ENCODE data around the gene MRC1. TPM values are rescaled to one million over a fixed set of nuclear protein-coding genes. Genes with fewer than 3 reads are reported as not detected.

The MRC1 gene
- total RNA-seq, 2 experiments from 2014 or later: 0.06 TPM; not detected in 1

GRCh38 chr10:17814973-17815372 is 5.8 kb downstream of the MRC1 start:
- Mint-ChIP-seq H3K4me3 (no peak overlapping the region), H3K4me1 (peaks cover 2% of the 10 kb centered on the region), H3K9me3 (no peaks in the 10 kb centered on the region), H3K27me3 (peaks cover 33% of the 10 kb centered on the region), H3K27ac (no peak overlapping the region), H3K36me3 (no peaks in the 10 kb centered on the region)
- no peak for DNase-seq

GRCh38 chr10:17816199-17816598 is 7.1 kb downstream of the MRC1 start:
- no peaks in the 10 kb centered on the region for H3K9me3 Mint-ChIP-seq
- H3K27me3 Mint-ChIP-seq: peaks cover 23% of the 10 kb centered on the region
- H3K27ac Mint-ChIP-seq: no peak overlapping the region
- no peak for DNase-seq
- H3K4me3 Mint-ChIP-seq: no peak overlapping the region
- H3K4me1 Mint-ChIP-seq: no peaks in the 10 kb centered on the region
- H3K36me3 Mint-ChIP-seq: no peaks in the 10 kb centered on the region

- no peaks in the 10 kb centered on the region for H3K4me1 Mint-ChIP-seq
- H3K36me3 Mint-ChIP-seq: no peaks in the 10 kb centered on the region
- DNase-seq: no peak
- no peaks in the 10 kb centered on the region for H3K9me3 Mint-ChIP-seq
- no peak overlapping the region for H3K4me3 Mint-ChIP-seq
- H3K27ac Mint-ChIP-seq: no peak overlapping the region
- peaks cover 13% of the 10 kb centered on the region for H3K27me3 Mint-ChIP-seq
Observed at GRCh38 chr10:17817316-17817715, 8.2 kb downstream of the MRC1 start.

- H3K36me3 Mint-ChIP-seq: no peaks in the 10 kb centered on the region
Observed at GRCh38 chr10:17817790-17818189, 8.6 kb downstream of the MRC1 start.

GRCh38 chr10:17819836-17820235 is 10.7 kb downstream of the MRC1 start:
- Mint-ChIP-seq H3K27ac (no peak overlapping the region), H3K4me3 (no peak overlapping the region), H3K4me1 (no peaks in the 10 kb centered on the region), H3K36me3 (no peaks in the 10 kb centered on the region), H3K9me3 (no peaks in the 10 kb centered on the region), H3K27me3 (peaks cover 9% of the 10 kb centered on the region)
- no peak for DNase-seq

More at GRCh38 chr10:17817790-17818189, 8.6 kb downstream of the MRC1 start:
- no peak for DNase-seq
- Mint-ChIP-seq H3K4me1 (no peaks in the 10 kb centered on the region), H3K9me3 (no peaks in the 10 kb centered on the region), H3K27ac (no peak overlapping the region), H3K4me3 (no peak overlapping the region), H3K27me3 (peaks cover 10% of the 10 kb centered on the region)

GRCh38 chr10:17820943-17821342 is 11.8 kb downstream of the MRC1 start:
- DNase-seq: no peak
- H3K27me3 Mint-ChIP-seq: peaks cover 5% of the 10 kb centered on the region
- no peaks in the 10 kb centered on the region for H3K9me3 Mint-ChIP-seq
- no peaks in the 10 kb centered on the region for H3K36me3 Mint-ChIP-seq
- no peak overlapping the region for H3K27ac Mint-ChIP-seq
- H3K4me1 Mint-ChIP-seq: no peaks in the 10 kb centered on the region
- no peak overlapping the region for H3K4me3 Mint-ChIP-seq

GRCh38 chr10:17821893-17822292 is 12.7 kb downstream of the MRC1 start:
- H3K27me3 Mint-ChIP-seq: peaks cover 8% of the 10 kb centered on the region
- no peak for DNase-seq
- no peaks in the 10 kb centered on the region for H3K36me3 Mint-ChIP-seq
- H3K9me3 Mint-ChIP-seq: no peaks in the 10 kb centered on the region
- H3K27ac Mint-ChIP-seq: no peak overlapping the region
- no peak overlapping the region for H3K4me3 Mint-ChIP-seq
- no peaks in the 10 kb centered on the region for H3K4me1 Mint-ChIP-seq

- H3K27me3 Mint-ChIP-seq: peaks cover 13% of the 10 kb centered on the region
- H3K4me1 Mint-ChIP-seq: no peaks in the 10 kb centered on the region
- no peak for DNase-seq
- no peaks in the 10 kb centered on the region for H3K9me3 Mint-ChIP-seq
- H3K27ac Mint-ChIP-seq: no peak overlapping the region
- H3K36me3 Mint-ChIP-seq: no peaks in the 10 kb centered on the region
- no peak overlapping the region for H3K4me3 Mint-ChIP-seq
Observed at GRCh38 chr10:17831341-17831740, 22.2 kb downstream of the MRC1 start.

- no peak for DNase-seq
- H3K4me1 Mint-ChIP-seq: no peaks in the 10 kb centered on the region
- H3K36me3 Mint-ChIP-seq: no peaks in the 10 kb centered on the region
- H3K4me3 Mint-ChIP-seq: no peak overlapping the region
- H3K27ac Mint-ChIP-seq: no peak overlapping the region
- peaks cover 13% of the 10 kb centered on the region for H3K27me3 Mint-ChIP-seq
- no peaks in the 10 kb centered on the region for H3K9me3 Mint-ChIP-seq
Observed at GRCh38 chr10:17831896-17832295, 22.7 kb downstream of the MRC1 start.

GRCh38 chr10:17833656-17834055 is 24.5 kb downstream of the MRC1 start:
- Mint-ChIP-seq H3K4me3 (no peak overlapping the region), H3K9me3 (no peaks in the 10 kb centered on the region), H3K4me1 (no peaks in the 10 kb centered on the region), H3K27ac (no peak overlapping the region), H3K36me3 (no peaks in the 10 kb centered on the region), H3K27me3 (peaks cover 24% of the 10 kb centered on the region)
- DNase-seq: no peak

GRCh38 chr10:17835688-17836087 is 26.5 kb downstream of the MRC1 start:
- H3K9me3 Mint-ChIP-seq: no peaks in the 10 kb centered on the region
- no peaks in the 10 kb centered on the region for H3K36me3 Mint-ChIP-seq
- H3K27ac Mint-ChIP-seq: no peak overlapping the region
- peaks cover 20% of the 10 kb centered on the region for H3K27me3 Mint-ChIP-seq
- no peak for DNase-seq
- H3K4me3 Mint-ChIP-seq: no peak overlapping the region
- H3K4me1 Mint-ChIP-seq: no peaks in the 10 kb centered on the region

GRCh38 chr10:17836942-17837341 is 27.8 kb downstream of the MRC1 start:
- Mint-ChIP-seq H3K4me1 (no peaks in the 10 kb centered on the region), H3K36me3 (no peaks in the 10 kb centered on the region)

GRCh38 chr10:17838080-17838648 is 29.0 kb downstream of the MRC1 start:
- Mint-ChIP-seq H3K4me1 (no peaks in the 10 kb centered on the region), H3K27me3 (peaks cover 20% of the 10 kb centered on the region), H3K4me3 (no peak overlapping the region), H3K9me3 (no peaks in the 10 kb centered on the region), H3K27ac (no peak overlapping the region), H3K36me3 (no peaks in the 10 kb centered on the region)
- no peak for DNase-seq

More at GRCh38 chr10:17836942-17837341, 27.8 kb downstream of the MRC1 start:
- DNase-seq: no peak
- Mint-ChIP-seq H3K27ac (no peak overlapping the region), H3K9me3 (no peaks in the 10 kb centered on the region), H3K27me3 (peaks cover 20% of the 10 kb centered on the region), H3K4me3 (no peak overlapping the region)

GRCh38 chr10:17841050-17841449 is 31.9 kb downstream of the MRC1 start:
- no peak for DNase-seq
- Mint-ChIP-seq H3K4me1 (no peaks in the 10 kb centered on the region), H3K27me3 (peaks cover 15% of the 10 kb centered on the region), H3K27ac (no peak overlapping the region), H3K4me3 (no peak overlapping the region), H3K9me3 (no peaks in the 10 kb centered on the region), H3K36me3 (no peaks in the 10 kb centered on the region)

GRCh38 chr10:17842641-17843040 is 33.5 kb downstream of the MRC1 start:
- H3K9me3 Mint-ChIP-seq: no peaks in the 10 kb centered on the region
- no peak overlapping the region for H3K27ac Mint-ChIP-seq
- H3K4me3 Mint-ChIP-seq: no peak overlapping the region
- H3K27me3 Mint-ChIP-seq: peaks cover 10% of the 10 kb centered on the region
- no peaks in the 10 kb centered on the region for H3K36me3 Mint-ChIP-seq
- H3K4me1 Mint-ChIP-seq: no peaks in the 10 kb centered on the region
- DNase-seq: no peak

GRCh38 chr10:17847585-17848296 is 38.6 kb downstream of the MRC1 start:
- H3K4me3 Mint-ChIP-seq: no peak overlapping the region
- H3K4me1 Mint-ChIP-seq: peaks cover 4% of the 10 kb centered on the region
- no peak for DNase-seq
- H3K36me3 Mint-ChIP-seq: no peaks in the 10 kb centered on the region
- H3K9me3 Mint-ChIP-seq: no peaks in the 10 kb centered on the region
- H3K27ac Mint-ChIP-seq: no peak overlapping the region
- H3K27me3 Mint-ChIP-seq: peaks cover 3% of the 10 kb centered on the region

All from activated naive CD8-positive, alpha-beta T cell treated with anti-CD3 and anti-CD28 coated beads for 36 hours (primary cell).